HEK293T (cell line): ENCODE results near the gene MRPS12.

ENCODE experiments used
- CTCF ChIA-PET: fragments of 350-600 bp; formaldehyde crosslinking; extraction: SDS; loops from one replicate; lab custom pipeline; 2021; ENCODE audit warnings: antibody characterized with exemption, inconsistent platforms; lab: Yijun Ruan, JAX
- POLR2A ChIA-PET: fragments of 350-600 bp; formaldehyde crosslinking; extraction: SDS; loops from one replicate; lab custom pipeline; 2020; ENCODE audit warnings: antibody characterized with exemption, inconsistent platforms; lab: Yijun Ruan, JAX
- DNase-seq: peaks from one replicate; pipeline ENCODE4 v3.0.0; 2012; ENCODE audit warnings: mixed read lengths; ENCODE audit errors: extremely low spot score
- ARNT ChIP-seq: fragments of 450-650 bp; IDR thresholded peaks from 2 replicates; pipeline ENCODE4 v1.6.1; 2017; ENCODE audit warnings: mild to moderate bottlenecking
- BHLHE40 ChIP-seq: fragments of 450-650 bp; IDR thresholded peaks from 2 replicates; pipeline ENCODE4 v1.6.1; 2016; ENCODE audit warnings: mild to moderate bottlenecking, moderate library complexity, borderline replicate concordance
- CTBP1 ChIP-seq: fragments of 450-650 bp; IDR thresholded peaks from 2 replicates; pipeline ENCODE4 v1.6.1; 2016; ENCODE audit warnings: borderline replicate concordance
- ELF4 ChIP-seq: fragments of 450-650 bp; IDR thresholded peaks from 2 replicates; pipeline ENCODE4 v1.6.1; 2017; ENCODE audit warnings: antibody characterized with exemption
- FOXA1 ChIP-seq: fragments of 450-650 bp; IDR thresholded peaks from 2 replicates; pipeline ENCODE4 v1.6.1; 2016; ENCODE audit warnings: mild to moderate bottlenecking
- FOXK2 ChIP-seq: fragments of 450-650 bp; IDR thresholded peaks from 2 replicates; pipeline ENCODE4 v1.6.1; 2016; ENCODE audit warnings: mild to moderate bottlenecking
- FOXM1 ChIP-seq: fragments of 450-650 bp; IDR thresholded peaks from 2 replicates; pipeline ENCODE4 v1.6.1; 2017; ENCODE audit warnings: mild to moderate bottlenecking, borderline replicate concordance
- HDGF ChIP-seq: fragments of 450-650 bp; IDR thresholded peaks from 2 replicates; pipeline ENCODE4 v1.6.1; 2017; ENCODE audit warnings: antibody characterized with exemption, borderline replicate concordance
- L3MBTL2 ChIP-seq: fragments of 450-650 bp; conservative IDR thresholded peaks from 2 replicates; pipeline ENCODE4 v1.6.1; 2016; ENCODE audit warnings: mild to moderate bottlenecking
- LEF1 ChIP-seq: fragments of 450-650 bp; IDR thresholded peaks from 2 replicates; pipeline ENCODE4 v1.6.1; 2017; ENCODE audit warnings: mild to moderate bottlenecking, borderline replicate concordance
- NFRKB ChIP-seq: fragments of 450-650 bp; IDR thresholded peaks from 2 replicates; pipeline ENCODE4 v1.6.1; 2016; ENCODE audit warnings: mild to moderate bottlenecking, moderate library complexity
- SP1 ChIP-seq: fragments of 450-650 bp; IDR thresholded peaks from 2 replicates; pipeline ENCODE4 v1.6.1; 2017
- SUZ12 ChIP-seq: fragments of 450-650 bp; IDR thresholded peaks from 2 replicates; pipeline ENCODE4 v1.6.1; 2016; ENCODE audit warnings: mild to moderate bottlenecking
- TARDBP ChIP-seq: fragments of 450-650 bp; IDR thresholded peaks from 2 replicates; pipeline ENCODE4 v1.6.1; 2016
- ZNF384 ChIP-seq: fragments of 450-650 bp; IDR thresholded peaks from 2 replicates; pipeline ENCODE4 v1.6.1; 2016
- TF ChIP-seq, protein P1 (sequence below): fragments of 450-650 bp; IDR thresholded peaks from 2 replicates; pipeline ENCODE4 v1.6.1; 2016

Gene MRPS12

GRCh38 chr19:38908911-38909310 is 21.8 kb upstream of the MRPS12 start:
- ChIA-PET POLR2A (no interaction called here), CTCF (no interaction called here)
- TF ChIP-seq SP1 = no peak
- no peak for TF ChIP-seq ARNT
- no peak for TF ChIP-seq TARDBP
- TF ChIP-seq LEF1 = no peak
- DNase-seq = no peak

- DNase-seq = no peak
- POLR2A ChIA-PET = no interaction called here
- CTCF ChIA-PET = no interaction called here
- TF ChIP-seq, protein P1, sequence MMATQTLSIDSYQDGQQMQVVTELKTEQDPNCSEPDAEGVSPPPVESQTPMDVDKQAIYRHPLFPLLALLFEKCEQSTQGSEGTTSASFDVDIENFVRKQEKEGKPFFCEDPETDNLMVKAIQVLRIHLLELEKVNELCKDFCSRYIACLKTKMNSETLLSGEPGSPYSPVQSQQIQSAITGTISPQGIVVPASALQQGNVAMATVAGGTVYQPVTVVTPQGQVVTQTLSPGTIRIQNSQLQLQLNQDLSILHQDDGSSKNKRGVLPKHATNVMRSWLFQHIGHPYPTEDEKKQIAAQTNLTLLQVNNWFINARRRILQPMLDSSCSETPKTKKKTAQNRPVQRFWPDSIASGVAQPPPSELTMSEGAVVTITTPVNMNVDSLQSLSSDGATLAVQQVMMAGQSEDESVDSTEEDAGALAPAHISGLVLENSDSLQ = no peak
- TF ChIP-seq L3MBTL2 = no peak
- TF ChIP-seq BHLHE40 = no peak
- no peak for TF ChIP-seq ZNF384
- TF ChIP-seq CTBP1 = no peak
- no peak for TF ChIP-seq HDGF
- TF ChIP-seq FOXA1 = no peak
- no peak for TF ChIP-seq SP1
- TF ChIP-seq TARDBP = no peak
- no peak for TF ChIP-seq FOXK2
- no peak for TF ChIP-seq LEF1
- TF ChIP-seq ELF4 = no peak
- TF ChIP-seq NFRKB = no peak
- no peak for TF ChIP-seq SUZ12
- TF ChIP-seq ARNT = no peak
Measured at GRCh38 chr19:38910488-38910887, 20.3 kb upstream of the MRPS12 start.

GRCh38 chr19:38911388-38912001 is 19.2 kb upstream of the MRPS12 start:
- DNase-seq = no peak
- ChIA-PET POLR2A (no interaction called here), CTCF (interaction anchor here (0.5 kb wide), 2 partner anchors 21 to 405 kb away, joined by 3 read pairs; no protein-coding TSS in a partner anchor)
- TF ChIP-seq TARDBP (no peak), FOXM1 (no peak), HDGF (no peak), SP1 (no peak), BHLHE40 (no peak), FOXK2 (no peak), L3MBTL2 (no peak), SUZ12 (no peak), NFRKB (no peak), ARNT (no peak), LEF1 (no peak), FOXA1 (no peak), CTBP1 (no peak)

DNA sequence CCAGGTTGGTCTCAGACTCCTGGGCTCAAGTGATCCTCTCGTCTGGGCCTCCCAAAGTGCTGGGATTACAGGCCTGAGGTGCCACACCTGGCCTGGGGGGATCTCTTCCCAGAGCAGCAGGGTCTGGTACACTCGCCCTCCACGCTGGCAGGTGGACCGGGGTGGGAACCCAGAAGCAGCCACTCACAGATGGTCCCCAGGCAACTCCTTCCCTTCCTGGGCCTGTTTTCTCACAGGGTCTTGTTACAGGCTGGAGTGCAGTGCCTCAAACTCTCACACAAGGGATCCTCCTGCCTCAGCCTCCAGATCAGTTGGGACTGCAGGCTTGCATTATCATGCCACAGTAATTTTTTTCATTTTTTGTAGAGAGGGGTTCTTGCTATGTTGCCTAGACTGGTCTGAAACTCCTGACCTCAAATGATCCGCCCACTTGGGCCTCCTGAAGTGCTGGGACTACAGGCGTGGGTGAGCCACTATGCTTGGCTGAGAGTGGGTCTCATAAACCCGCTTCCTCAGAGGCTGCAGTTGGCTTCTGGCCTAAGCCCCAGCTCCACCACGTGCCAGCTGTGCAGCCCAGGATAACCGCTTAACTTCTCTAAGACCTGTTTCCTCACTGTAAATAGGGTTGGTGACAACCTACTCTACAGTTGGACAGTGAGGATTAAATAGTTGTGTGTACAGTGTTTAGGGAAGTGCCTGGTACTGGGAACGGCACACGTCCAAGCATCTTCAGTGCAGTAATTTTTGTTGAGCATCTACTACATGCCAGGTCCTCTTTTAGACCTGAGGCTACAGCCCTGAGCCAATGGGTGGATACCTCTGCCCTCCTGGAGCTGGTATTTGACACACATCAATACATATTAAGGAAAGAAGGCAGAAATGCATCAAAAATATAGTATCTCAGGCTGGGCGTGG is 17.9 kb upstream of the MRPS12 start:
- no peak for TF ChIP-seq SUZ12
- ChIA-PET POLR2A (interaction anchor here (1.3 kb wide), 1 partner anchor 18 kb away, joined by 4 read pairs; the partner anchor contains the start of genes MRPS12 and SARS2), CTCF (interaction anchor here (0.5 kb wide), 1 partner anchor 55 kb away, joined by 3 read pairs; no protein-coding TSS in a partner anchor)
- DNase-seq = no peak

DNA sequence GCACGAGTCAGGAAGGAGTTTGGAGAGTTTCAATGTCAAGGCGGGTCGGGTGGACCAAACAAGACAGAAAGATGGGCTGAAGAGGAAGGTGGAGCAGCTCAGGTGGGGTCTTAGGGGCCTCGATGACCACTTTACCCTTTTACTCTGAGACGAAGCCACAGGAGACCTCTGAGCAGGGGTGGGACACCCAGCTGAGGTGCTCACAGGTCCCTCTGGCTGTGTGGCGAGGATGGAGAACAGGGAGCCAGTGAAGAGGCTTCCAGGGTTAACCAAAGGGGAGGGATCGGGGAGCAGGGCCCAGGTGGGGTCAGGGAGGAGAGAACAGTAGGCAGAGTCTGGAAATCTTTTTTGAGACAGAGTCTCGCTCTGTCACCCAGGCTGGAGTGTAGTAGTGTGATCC is 16.8 kb upstream of the MRPS12 start:
- ChIA-PET CTCF (interaction anchor here (0.5 kb wide), 1 partner anchor 192 kb away, joined by 3 read pairs; no protein-coding TSS in a partner anchor), POLR2A (interaction anchor here (0.9 to 1.3 kb wide), 2 partner anchors 17 to 65 kb away, joined by 3 to 4 read pairs; partner anchors contain the start of genes MRPS12 and SARS2)
- no peak for DNase-seq
- TF ChIP-seq TARDBP (no peak), FOXA1 (no peak), HDGF (no peak), FOXK2 (no peak), L3MBTL2 (no peak), NFRKB (no peak)
- TF ChIP-seq, protein P1 = no peak

- CTCF ChIA-PET = interaction anchor here (0.7 kb wide), 1 partner anchor 98 kb away, joined by 3 read pairs; no protein-coding TSS in a partner anchor
- TF ChIP-seq ZNF384 (no peak), SP1 (no peak), TARDBP (no peak), L3MBTL2 (no peak), NFRKB (no peak)
- no peak for DNase-seq
- POLR2A ChIA-PET = no interaction called here
Measured at GRCh38 chr19:38915329-38916321, 15.1 kb upstream of the MRPS12 start.
